ENCODE measurements around the gene SELENOH.

DNA sequence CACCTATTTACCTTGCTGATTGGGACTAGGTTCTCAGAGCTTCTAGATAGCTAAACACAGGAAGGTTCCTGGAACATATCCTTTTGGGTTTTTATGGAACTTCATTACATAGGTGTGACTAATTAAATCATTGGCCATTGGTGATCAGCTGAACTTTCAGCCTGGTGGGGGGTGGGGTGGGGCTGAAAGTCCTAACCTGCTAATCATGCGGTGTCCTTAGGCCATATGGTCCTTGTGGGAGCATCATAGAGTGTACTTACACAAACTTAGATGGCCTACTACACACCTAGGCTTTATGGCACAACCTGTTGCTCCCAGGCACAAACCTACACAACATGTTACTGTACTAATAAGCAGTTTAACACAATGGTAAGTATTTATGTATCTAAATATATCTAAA, 8.6 kb upstream of the SELENOH start:
- TF ChIP-seq, protein P1, sequence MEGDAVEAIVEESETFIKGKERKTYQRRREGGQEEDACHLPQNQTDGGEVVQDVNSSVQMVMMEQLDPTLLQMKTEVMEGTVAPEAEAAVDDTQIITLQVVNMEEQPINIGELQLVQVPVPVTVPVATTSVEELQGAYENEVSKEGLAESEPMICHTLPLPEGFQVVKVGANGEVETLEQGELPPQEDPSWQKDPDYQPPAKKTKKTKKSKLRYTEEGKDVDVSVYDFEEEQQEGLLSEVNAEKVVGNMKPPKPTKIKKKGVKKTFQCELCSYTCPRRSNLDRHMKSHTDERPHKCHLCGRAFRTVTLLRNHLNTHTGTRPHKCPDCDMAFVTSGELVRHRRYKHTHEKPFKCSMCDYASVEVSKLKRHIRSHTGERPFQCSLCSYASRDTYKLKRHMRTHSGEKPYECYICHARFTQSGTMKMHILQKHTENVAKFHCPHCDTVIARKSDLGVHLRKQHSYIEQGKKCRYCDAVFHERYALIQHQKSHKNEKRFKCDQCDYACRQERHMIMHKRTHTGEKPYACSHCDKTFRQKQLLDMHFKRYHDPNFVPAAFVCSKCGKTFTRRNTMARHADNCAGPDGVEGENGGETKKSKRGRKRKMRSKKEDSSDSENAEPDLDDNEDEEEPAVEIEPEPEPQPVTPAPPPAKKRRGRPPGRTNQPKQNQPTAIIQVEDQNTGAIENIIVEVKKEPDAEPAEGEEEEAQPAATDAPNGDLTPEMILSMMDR (IDR thresholded peaks at IDR 0.05), result no peak
- TF ChIP-seq POLR2AphosphoS5 (IDR thresholded peaks at IDR 0.05) (no peak), POLR2A (IDR thresholded peaks at IDR 0.05) (no peak), EP300 (IDR thresholded peaks at IDR 0.05; ENCODE audit: low read depth) (no peak)
